Activated CD8-positive, alpha-beta memory T cell treated with anti-CD3 and anti-CD28 coated beads for 36 hours (primary cell): ENCODE data around the gene PGLYRP2. TPM values are rescaled to one million over a fixed set of nuclear protein-coding genes. Genes with fewer than 3 reads are reported as not detected.

ENCODE experiments used
- CTCF ChIA-PET: fragments of 350-600 bp; sonication (Branson Sonifier 250); formaldehyde crosslinking; loops from one replicate; lab custom pipeline; 2021; ENCODE audit warnings: antibody characterized with exemption; lab: Charles Lee
- POLR2A ChIA-PET: fragments of 350-600 bp; sonication (Branson Sonifier 250); formaldehyde crosslinking; loops from one replicate; lab custom pipeline; 2021; ENCODE audit warnings: antibody characterized with exemption; lab: Charles Lee
- total RNA-seq, 2 experiments: library from RNA; stranded (reverse); gene quantifications; one replicate each; pipeline ENCODE4 v1.2.3, GENCODE V29; 2021

Gene PGLYRP2
- total RNA-seq, 2 experiments from 2014 or later = not detected

DNA sequence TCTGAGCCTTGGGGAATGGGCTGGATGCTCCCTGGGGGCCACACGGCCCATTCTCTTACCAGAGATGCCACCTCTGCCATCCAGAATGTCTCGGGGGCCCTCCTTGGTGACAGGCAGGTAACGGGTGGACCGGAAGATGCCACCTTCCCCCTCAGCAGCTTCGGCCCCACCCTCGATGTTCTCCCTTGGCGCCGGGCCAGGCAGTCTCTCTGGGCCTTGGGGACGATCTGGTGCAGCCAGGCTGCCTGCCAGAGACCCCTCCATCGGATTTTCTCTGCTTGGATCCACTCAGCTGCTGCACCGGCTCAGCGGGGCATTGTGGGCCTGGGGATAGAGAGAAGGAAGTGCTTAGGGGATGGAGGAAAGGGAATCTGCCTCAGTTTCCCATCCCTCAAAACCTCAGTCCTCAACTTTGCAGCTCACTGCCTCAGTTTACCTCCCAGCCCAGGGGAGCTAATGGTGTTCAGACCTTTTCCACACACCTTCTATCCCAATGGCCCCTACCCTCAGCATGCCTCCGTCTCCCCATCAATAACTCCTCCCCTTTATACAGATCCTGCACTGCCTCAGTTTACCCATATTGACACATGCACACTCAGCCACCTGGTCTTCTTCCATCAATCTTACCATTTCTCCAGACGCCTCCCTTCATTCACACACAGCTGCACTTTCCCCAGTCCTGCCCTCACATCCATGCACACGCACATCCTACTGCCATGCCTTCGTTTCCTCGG lies 31.1 kb downstream of the PGLYRP2 start:
- POLR2A ChIA-PET = interaction anchor here (1.9 kb wide), 1 partner anchor 103 kb away, joined by 6 read pairs; no protein-coding TSS in a partner anchor
- CTCF ChIA-PET = interaction anchor here (0.6 to 1.3 kb wide), 4 partner anchors 29 to 107 kb away, joined by 3 to 4 read pairs (median 4); partner anchors contain the start of gene AKAP8L

DNA sequence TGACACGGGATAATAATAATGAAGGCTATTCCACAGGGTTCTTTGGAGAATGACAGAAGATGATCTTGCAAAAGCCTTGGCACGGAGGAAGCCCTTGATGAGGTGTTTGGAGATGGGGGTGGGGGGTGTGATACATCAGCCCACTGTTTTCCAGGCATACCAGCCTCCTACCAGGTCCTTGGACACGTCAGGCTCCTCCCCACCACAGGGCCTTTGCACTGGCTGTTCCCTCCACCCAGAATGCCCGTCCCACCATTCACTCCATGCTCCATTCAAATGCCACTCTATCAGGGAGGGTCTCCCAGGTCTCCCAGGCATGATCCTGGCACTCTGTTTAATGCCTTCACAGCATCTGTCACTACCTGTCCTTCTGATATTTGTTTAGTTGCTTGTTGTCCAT lies 32.2 kb downstream of the PGLYRP2 start:
- POLR2A ChIA-PET = no interaction called here
- CTCF ChIA-PET = interaction anchor here (1.3 to 1.8 kb wide), 2 partner anchors 14 to 109 kb away, joined by 4 read pairs; no protein-coding TSS in a partner anchor

DNA sequence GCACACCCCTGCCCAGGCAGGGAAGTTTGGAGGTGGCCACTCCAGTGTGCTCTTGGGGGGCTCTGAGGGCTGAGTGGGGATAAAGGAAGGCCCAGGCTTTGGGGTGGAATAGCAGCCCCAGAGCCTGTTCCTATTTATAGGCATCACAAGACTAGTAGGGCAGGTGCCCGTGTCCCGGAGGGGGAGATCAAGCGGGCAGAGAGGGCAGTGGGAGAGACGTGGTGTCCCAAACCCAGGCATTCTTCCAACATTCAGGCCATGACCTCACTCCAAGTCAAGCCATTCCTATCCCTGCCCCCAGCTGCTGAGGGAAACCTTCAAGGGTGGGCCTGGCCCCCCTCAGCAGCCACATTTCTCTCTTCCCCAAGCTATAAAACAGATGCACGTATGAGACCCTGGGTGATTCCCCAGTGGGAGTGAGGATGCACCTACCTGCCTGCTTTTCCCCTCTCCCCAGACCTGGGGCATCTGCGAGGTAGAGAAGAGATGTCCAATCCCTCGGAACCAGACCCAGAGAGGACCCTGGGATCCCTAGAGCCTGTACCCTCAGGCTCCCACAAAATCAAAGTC lies 33.4 kb downstream of the PGLYRP2 start:
- ChIA-PET POLR2A (no interaction called here), CTCF (interaction anchor here (1.8 kb wide), 1 partner anchor 15 kb away, joined by 4 read pairs; no protein-coding TSS in a partner anchor)

DNA sequence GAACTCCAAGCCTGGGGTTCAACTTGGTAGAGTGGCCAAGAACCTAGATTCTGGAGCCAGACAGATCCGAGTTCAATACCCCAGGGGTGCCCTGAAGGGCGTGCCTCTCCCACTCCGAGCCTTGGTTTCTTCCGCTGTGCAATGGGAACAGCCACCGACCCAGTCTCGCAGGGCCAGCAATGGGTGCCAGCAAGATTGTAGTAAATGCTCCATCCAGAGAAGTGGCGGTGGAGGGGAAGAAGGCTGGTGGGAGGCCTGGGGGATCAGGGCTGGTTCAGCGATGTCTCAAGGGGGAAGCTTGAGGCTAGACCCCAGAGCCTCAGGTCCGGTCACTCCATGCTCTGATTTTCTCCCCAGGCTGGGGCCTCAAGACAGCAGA lies 34.1 kb downstream of the PGLYRP2 start:
- ChIA-PET CTCF (no interaction called here), POLR2A (no interaction called here)

DNA sequence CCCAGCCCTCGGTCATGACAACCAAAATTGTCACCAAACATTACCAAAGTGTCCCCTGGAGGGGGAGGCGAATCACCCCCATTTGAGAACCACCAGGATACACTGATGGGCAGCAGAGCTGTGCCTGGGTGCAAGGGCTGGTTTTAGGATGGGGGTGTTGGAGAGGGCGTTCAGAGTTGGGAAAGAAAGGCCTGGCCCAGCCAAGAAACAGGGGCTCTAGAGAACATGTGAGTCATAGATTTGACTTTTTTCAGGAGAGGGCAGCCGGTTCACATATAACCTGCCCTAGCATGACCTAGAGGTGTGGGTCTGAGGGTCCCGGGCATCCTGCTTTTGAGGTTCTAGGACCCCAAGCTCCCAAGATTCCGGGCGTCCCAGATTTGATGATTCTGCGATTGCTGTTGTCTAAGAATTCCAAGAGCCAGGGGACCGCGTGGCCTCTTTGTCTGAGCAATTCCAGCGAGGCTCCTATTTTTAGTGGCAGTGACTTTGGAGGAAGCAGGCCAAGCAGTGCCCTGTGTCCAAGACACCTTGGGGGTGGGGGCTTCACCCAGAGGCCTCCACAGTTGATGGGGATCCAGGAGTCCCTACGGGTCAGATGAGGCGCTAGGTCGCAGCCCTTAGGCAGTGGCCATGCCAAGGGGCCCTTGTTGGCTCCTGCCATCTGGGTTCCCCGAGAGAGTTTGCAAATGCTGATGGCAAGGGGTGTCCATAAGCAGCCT lies 34.6 kb downstream of the PGLYRP2 start:
- ChIA-PET CTCF (no interaction called here), POLR2A (no interaction called here)

DNA sequence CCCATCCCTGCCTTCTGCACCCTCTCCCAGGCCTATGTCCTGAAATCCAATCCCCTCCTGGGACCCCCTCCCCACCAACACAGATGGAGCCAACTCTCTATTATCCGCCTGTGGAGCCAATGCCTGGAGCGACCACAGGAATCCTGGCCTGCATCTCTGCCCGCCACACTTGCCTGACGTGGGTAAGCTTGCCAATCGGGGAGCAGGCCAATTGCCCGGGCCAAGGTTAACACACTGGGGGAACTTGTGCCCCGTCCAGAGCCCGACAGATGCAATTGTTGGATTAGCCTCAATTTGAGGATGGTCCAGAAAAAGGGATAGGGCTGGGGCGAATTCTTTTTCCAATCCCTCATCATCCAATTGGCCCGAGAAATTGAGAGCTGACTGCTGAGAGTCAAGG lies 35.5 kb downstream of the PGLYRP2 start:
- ChIA-PET CTCF (no interaction called here), POLR2A (no interaction called here)

DNA sequence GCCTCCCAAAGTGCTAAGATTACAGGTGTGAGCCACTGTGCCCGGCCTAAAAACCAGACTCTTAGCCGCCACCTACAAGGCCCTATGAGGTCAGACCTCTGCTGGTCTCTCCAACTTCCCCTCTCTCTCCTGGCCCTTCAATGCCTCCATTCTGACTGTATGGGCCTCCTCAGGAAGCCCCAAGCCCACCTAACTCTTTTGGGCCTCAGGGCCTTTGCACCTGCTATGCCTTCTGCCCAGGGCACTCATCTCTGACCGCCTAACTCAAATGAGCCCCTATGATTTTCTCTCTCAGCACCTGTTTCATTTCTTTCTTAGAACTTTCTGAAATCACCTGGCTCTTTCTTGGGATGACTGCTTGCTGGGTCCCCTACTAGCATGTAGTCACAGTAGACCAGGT lies 36.0 kb downstream of the PGLYRP2 start:
- POLR2A ChIA-PET = no interaction called here
- CTCF ChIA-PET = no interaction called here

DNA sequence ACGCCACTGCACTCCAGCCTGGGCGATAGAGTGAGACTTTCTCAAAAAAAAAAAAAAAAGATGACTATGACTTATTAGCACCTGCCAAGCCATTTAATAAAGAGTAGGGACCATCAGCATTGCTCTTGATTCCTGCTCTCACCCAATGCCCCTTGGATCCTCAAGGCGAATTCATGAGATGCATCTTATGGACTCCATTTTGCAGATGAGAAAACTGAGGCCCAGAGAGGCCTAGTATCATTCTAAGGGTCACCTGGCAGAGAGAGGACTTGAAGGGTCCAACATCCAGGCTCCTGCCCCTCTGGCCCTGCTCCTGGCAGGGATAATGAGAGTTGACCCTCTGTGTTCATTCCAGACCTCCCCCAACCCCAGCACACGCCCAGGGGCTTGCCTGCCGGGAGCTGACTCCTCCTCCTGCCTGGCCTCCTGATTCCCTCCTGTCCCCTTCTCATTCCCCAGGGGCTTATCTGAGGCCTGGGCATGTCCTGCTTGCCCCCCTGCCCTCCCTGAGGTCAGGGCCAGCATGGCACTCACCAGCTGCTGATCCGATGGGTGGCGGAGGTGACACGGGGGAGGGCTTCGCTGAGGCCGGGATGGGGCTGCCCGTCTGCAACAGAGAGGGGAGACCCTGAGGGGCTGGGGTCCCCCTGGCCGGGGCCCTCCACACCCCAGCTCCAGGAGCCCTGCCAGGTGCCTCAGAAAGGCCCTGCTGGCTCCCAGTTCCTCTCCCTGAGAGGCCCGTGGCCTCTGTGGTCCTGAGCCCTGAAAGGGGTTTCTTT lies 37.0 kb downstream of the PGLYRP2 start:
- POLR2A ChIA-PET = no interaction called here
- CTCF ChIA-PET = no interaction called here

DNA sequence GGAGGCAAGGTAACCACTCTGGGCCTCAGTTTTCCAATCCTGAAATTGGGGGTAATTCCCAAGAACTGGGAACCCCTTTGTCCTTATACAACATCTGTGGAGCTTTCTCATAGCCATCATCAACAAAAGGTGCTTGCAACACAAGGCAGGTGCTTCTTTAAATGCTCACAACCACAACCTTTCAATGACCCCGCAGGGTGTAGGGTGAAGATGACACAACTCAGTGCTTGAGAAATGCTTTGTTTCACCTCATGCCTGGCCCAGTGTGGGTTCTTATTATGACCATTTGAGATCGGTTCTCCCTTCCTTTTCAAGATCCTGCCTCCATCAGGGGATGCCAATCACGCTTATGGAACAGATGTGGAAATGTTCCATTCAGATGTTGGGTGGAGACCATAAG lies 38.0 kb downstream of the PGLYRP2 start:
- CTCF ChIA-PET = no interaction called here
- POLR2A ChIA-PET = interaction anchor here (0.6 kb wide), 1 partner anchor 211 kb away, joined by 8 read pairs; no protein-coding TSS in a partner anchor

DNA sequence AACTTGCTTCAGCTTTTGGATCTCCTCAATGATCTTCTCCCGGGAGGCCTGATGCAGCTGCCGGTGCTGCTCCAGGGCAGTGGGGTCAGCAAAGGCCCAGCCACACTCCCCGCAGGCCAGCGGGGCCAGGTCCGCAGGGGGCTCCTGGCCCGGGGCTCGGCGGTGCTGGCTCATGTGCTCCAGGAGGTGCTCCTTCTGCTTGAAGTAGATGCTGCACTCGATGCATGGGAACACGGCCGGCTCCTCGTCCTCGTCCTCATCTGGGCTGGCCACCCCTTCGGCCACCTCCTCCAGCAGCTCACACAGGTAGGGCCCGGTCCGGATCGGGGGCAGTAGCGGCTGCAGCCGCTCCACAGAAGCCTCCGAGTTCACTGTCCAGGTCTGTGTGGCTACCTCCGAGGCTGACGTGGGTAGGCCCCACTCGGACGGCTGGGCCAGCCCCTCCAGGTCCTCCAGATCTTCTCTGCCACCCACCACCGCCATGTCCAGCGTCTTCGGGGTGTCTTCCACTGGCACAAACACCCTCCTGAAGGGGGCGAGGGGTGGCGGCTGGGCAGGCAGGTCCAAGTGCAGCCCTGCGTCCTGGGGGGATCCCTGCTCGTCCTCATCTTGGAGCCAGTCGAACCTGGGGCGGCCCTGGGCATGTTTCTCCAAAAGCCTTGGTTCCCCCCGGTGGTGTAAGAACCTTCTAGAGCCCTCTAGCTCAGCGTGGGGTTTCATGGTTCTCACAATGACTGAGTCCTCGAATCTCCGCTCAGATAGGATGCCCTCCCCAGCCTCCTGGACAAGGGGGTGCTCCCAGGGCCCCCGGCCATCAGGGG lies 39.3 kb downstream of the PGLYRP2 start:
- ChIA-PET POLR2A (no interaction called here), CTCF (no interaction called here)

DNA sequence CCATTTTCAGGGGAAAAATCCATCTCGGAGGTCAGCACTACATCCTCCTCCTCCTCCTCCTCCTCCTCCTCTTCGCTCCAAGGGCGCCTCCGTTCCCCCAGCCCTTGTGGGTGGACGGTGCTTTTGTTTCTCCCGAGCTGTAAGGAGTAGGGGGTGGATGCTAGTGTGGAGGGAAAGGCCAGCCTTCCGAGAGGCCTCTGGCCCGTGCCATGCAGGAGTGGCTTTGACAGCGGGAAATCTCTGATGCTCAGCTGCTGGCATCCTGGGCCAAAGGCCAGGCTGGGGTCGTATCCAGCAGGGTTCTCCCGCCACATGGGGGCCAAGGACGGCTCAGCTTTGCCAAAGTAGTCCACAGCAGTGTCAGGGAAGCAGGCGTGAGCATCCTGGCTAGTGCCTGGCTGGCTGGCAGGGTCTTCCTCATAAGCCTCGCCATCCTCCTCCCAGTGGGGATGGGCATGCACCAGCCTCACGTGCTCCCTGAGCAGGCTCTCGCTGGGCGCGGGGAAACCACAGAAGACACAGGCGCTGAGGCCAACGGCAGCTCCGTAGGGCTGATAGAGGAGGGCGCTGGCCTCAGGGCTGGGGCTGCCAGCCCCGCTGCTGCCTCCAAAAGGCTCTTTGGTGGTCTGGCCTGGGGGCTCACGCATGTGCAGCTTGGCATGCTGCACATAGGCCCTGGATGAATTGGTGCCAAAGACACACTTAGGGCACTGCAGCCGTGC lies 40.1 kb downstream of the PGLYRP2 start:
- ChIA-PET CTCF (no interaction called here), POLR2A (no interaction called here)

DNA sequence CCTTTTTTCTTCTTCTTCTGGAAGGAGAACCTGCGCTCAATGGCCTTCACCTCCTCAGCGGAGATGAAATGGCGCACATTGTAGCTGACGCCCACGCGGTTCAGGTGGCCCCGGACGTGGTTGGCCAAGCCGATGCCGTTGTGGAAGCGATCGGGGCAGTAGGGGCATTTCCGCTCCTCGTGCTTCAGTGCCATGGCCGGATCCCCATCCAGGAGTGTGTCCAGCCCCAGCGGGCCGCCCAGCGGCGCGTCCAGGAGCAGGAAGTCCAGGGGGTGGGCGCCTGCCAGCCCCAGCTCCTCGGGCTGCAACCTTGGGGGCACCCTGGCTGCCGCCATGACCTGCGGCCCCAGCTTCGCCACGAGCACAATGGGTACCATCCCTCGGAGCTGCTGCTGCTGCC lies 40.7 kb downstream of the PGLYRP2 start:
- ChIA-PET POLR2A (no interaction called here), CTCF (interaction anchor here (3.0 kb wide), 1 partner anchor 19 kb away, joined by 9 read pairs; the partner anchor contains the start of gene AKAP8L)

DNA sequence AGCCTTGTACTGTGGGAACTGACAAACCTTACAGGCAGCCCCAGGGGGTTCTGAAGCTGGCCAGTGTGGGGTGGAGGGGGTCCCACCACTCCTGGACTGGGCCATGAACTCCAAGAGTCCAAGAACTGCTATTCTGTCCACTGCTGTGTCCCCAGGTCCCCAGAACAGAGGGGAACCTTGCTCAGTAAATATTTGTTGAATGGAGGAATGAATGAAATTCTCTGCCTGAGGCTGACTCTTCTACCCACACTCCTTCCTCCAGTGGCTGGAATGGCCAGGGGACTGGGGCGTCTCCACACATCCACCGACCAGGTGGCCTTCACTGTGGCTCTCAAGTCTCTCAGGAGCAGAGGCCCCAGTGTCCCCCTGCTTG lies 41.2 kb downstream of the PGLYRP2 start:
- ChIA-PET POLR2A (interaction anchor here (0.6 to 1.3 kb wide), 2 partner anchors 18 to 102 kb away, joined by 3 to 5 read pairs; no protein-coding TSS in a partner anchor), CTCF (interaction anchor here (3.0 kb wide), 1 partner anchor 19 kb away, joined by 9 read pairs; the partner anchor contains the start of gene AKAP8L)

DNA sequence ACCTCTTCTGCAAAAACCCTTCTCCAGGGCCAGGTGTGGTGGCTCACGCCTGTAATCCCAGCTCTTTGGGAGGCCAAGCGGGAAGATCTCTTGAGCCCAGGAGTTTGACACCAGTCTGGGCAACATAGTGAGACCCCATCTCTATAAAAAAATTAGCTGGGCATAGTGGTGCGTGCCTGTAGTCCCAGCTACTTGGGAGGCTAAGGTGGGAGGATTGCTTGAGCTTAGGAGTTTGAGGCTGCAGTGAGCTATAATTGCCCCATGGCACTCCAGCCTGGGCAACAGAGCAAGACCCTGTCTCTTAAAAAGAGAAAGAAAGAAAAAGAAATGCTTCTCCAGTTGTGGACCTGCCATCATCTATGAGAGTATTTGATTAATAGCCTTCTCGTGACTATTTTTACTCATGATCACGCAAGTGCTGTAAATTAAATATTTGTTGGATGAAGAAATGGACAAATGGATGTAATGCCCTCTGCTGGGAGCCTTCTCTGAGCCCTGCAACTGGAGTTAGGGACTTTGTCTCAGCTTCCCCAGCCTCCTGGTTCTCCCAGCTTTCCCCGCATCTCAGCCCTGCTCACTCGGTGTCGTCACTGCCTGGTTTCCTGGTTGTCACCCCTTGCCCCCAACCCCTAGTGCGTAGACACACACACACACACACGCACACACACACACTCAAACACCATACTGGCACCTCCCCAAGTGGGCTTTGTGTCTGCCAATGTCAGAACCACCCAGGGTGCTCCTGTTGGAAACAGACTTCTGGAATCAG lies 41.8 kb downstream of the PGLYRP2 start:
- ChIA-PET CTCF (interaction anchor here (3.0 to 3.2 kb wide), 2 partner anchors 18 to 118 kb away, joined by 9 to 13 read pairs; partner anchors contain the start of gene AKAP8L), POLR2A (interaction anchor here (0.6 to 1.3 kb wide), 2 partner anchors 18 to 101 kb away, joined by 3 to 5 read pairs; no protein-coding TSS in a partner anchor)

DNA sequence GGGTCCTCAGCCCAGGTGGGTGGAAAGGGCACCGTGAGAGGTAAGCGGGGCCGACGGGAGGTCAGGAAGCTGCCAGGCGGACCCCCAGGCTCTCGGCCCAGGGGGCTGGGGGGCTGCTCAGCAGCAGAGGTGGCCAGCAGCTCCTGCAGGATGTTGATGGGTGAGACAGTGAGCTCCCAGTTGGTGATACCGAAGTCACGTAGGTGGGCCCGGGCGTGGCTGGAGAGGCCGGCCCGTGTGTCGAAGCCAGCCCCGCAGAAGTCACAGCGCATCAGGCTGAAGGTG lies 42.5 kb downstream of the PGLYRP2 start:
- POLR2A ChIA-PET = interaction anchor here (1.3 kb wide), 1 partner anchor 17 kb away, joined by 5 read pairs; no protein-coding TSS in a partner anchor
- CTCF ChIA-PET = interaction anchor here (3.0 to 3.2 kb wide), 2 partner anchors 17 to 119 kb away, joined by 9 to 13 read pairs; partner anchors contain the start of gene AKAP8L

DNA sequence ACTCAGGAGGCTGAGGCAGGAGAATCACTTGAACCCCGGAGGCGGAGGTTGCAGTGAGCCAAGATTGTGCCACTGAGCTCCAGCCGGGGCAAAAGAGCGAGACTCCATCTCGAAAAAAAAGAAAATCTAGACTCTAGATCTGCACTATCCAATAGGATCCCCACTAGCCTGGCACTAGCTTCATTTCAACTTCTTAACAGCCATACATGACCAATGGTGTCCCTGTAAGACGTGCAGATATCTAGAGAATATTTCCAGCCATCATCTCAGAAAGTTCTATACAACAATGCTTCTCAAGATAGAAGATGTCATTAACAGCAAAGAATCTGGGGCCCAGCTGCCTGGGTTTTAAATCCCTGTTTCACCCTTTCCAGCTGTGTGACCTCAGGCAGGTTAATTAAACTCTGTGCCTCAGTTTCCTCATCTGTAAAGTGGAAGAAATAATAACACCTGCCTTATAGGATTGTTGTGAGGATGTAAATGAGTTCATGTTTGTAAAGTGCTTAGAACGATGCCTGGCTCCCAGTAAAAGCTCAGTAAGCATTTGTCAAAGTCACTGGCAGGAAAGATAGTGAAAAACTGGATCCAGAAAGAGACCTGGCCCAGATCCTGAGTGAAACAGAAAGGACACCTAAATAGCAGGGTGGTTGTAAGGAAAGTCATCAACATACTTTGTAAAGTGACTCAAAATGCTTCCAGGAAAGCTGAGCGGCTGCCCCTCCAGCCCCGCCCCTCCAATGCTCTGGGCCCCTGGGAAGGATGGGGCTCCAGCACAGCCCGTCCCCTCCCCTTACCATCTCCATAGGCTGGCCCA lies 43.1 kb downstream of the PGLYRP2 start:
- POLR2A ChIA-PET = no interaction called here
- CTCF ChIA-PET = interaction anchor here (0.6 to 3.2 kb wide), 4 partner anchors 17 to 119 kb away, joined by 4 to 13 read pairs (median 8); partner anchors contain the start of gene AKAP8L
